HG03520 (cell line): ENCODE results near the gene ROBO2.
"Not testable (repeated sequence)": the region's sequence is repeated elsewhere in the genome, so short reads cannot be mapped to it uniquely, and the experiment has no call there.

Source experiments
- ATAC-seq: cut with Tn5 transposase; IDR thresholded peaks from one replicate; pipeline ENCODE4 v1.9.1; 2021; ENCODE audit warnings: mild to moderate bottlenecking, moderate library complexity; ENCODE audit not compliant: unreplicated experiment

ROBO2 gene

GRCh38 chr3:77404871-77405270, 365.0 kb downstream of the ROBO2 start:
- no peak for ATAC-seq

GRCh38 chr3:77407441-77407840, 367.5 kb downstream of the ROBO2 start:
- ATAC-seq: no peak

GRCh38 chr3:77410334-77410733, 370.4 kb downstream of the ROBO2 start:
- ATAC-seq: not testable (repeated sequence)

GRCh38 chr3:77411334-77411733, 371.4 kb downstream of the ROBO2 start:
- ATAC-seq: no peak

- no peak for ATAC-seq
Observed at GRCh38 chr3:77412021-77412438, 372.1 kb downstream of the ROBO2 start.

- ATAC-seq: no peak
Observed at GRCh38 chr3:77412584-77412983, 372.7 kb downstream of the ROBO2 start.

GRCh38 chr3:77414881-77415280, 375.0 kb downstream of the ROBO2 start:
- ATAC-seq: no peak

GRCh38 chr3:77420336-77420735, 380.4 kb downstream of the ROBO2 start:
- ATAC-seq: no peak

GRCh38 chr3:77421916-77422315, 382.0 kb downstream of the ROBO2 start:
- no peak for ATAC-seq

GRCh38 chr3:77426531-77426930, 386.6 kb downstream of the ROBO2 start:
- ATAC-seq: no peak

GRCh38 chr3:77427528-77427927, 387.6 kb downstream of the ROBO2 start:
- ATAC-seq: no peak

GRCh38 chr3:77436908-77437307, 397.0 kb downstream of the ROBO2 start:
- no peak for ATAC-seq

- ATAC-seq: no peak
Observed at GRCh38 chr3:77446084-77446483, 406.2 kb downstream of the ROBO2 start.

GRCh38 chr3:77446761-77447160, 406.9 kb downstream of the ROBO2 start:
- no peak for ATAC-seq

GRCh38 chr3:77449459-77450350, 409.8 kb downstream of the ROBO2 start:
- no peak for ATAC-seq

- ATAC-seq: no peak
Observed at GRCh38 chr3:77456431-77456830, 416.5 kb downstream of the ROBO2 start.

- ATAC-seq: no peak
Observed at GRCh38 chr3:77456906-77457305, 417.0 kb downstream of the ROBO2 start.

- no peak for ATAC-seq
Observed at GRCh38 chr3:77459926-77460325, 420.0 kb downstream of the ROBO2 start.

- ATAC-seq: no peak
Observed at GRCh38 chr3:77460326-77460725, 420.4 kb downstream of the ROBO2 start.

GRCh38 chr3:77462951-77463350, 423.1 kb downstream of the ROBO2 start:
- no peak for ATAC-seq

- no peak for ATAC-seq
Observed at GRCh38 chr3:77464111-77464688, 424.3 kb downstream of the ROBO2 start.

- ATAC-seq: no peak
Observed at GRCh38 chr3:77466562-77467115, 426.7 kb downstream of the ROBO2 start.
